ENCODE measurements around the gene KLHDC8B.
A peak's percentile ranks its signal among the peaks of the same experiment; 100 is the strongest.

The KLHDC8B gene

GRCh38 chr3:49171119-49171774 lies at the start of gene KLHDC8B:
Gene KLHDC8B, plus strand, starts transcription at chr3:49171598. Its CDS starts 1,172 bp downstream, at chr3:49172770.
- peak; percentile 77 for DNase-seq (ENCODE audit: low read depth)
- H3K4me3 ChIP-seq (ENCODE audit: low read length) = peak within 1 kb of the TSS; percentile 85
- TF ChIP-seq CTCF (IDR thresholded peaks at IDR 0.05; ENCODE audit: insufficient read depth, low read depth, low read length, missing control alignments) = peak; percentile 84

GRCh38 chr3:49122022-49122421 lies 49.4 kb upstream of the KLHDC8B start:
- no peak for DNase-seq (ENCODE audit: low read depth)

GRCh38 chr3:49122451-49122850 lies 48.9 kb upstream of the KLHDC8B start:
- DNase-seq (ENCODE audit: low read depth) = no peak
- no peak for TF ChIP-seq CTCF (IDR thresholded peaks at IDR 0.05; ENCODE audit: insufficient read depth, low read depth, low read length, missing control alignments)
- no peak overlapping the region for H3K4me3 ChIP-seq (ENCODE audit: low read length)

More at GRCh38 chr3:49122022-49122421, 49.4 kb upstream of the KLHDC8B start:
- no peak for TF ChIP-seq CTCF (IDR thresholded peaks at IDR 0.05; ENCODE audit: insufficient read depth, low read depth, low read length, missing control alignments)
- H3K4me3 ChIP-seq (ENCODE audit: low read length) = no peak overlapping the region

GRCh38 chr3:49122886-49123545 lies 48.4 kb upstream of the KLHDC8B start:
- no peak overlapping the region for H3K4me3 ChIP-seq (ENCODE audit: low read length)
- DNase-seq (ENCODE audit: low read depth) = no peak
- TF ChIP-seq CTCF (IDR thresholded peaks at IDR 0.05; ENCODE audit: insufficient read depth, low read depth, low read length, missing control alignments) = no peak

GRCh38 chr3:49123687-49124086 lies 47.7 kb upstream of the KLHDC8B start:
- no peak for DNase-seq (ENCODE audit: low read depth)
- TF ChIP-seq CTCF (IDR thresholded peaks at IDR 0.05; ENCODE audit: insufficient read depth, low read depth, low read length, missing control alignments) = no peak
- no peak overlapping the region for H3K4me3 ChIP-seq (ENCODE audit: low read length)

- no peak overlapping the region for H3K4me3 ChIP-seq (ENCODE audit: low read length)
- no peak for DNase-seq (ENCODE audit: low read depth)
- no peak for TF ChIP-seq CTCF (IDR thresholded peaks at IDR 0.05; ENCODE audit: insufficient read depth, low read depth, low read length, missing control alignments)
These were observed 47.2 kb upstream of the KLHDC8B start for GRCh38 chr3:49124203-49124602.
